T-cell (primary cell): ENCODE measurements around the gene PADI3. TPM values are rescaled to one million over a fixed set of nuclear protein-coding genes. Genes with fewer than 3 reads are reported as not detected.
A peak's percentile ranks its signal among the peaks of the same experiment; 100 is the strongest.

ENCODE experiments used
- ATAC-seq, 4 experiments: fragments of 200-7000 bp in 3 of 4; fragments of 150-1000 bp in 1 of 4; cut with Tn5 transposase; replicated peaks in 1 of 4; 1 replicate in 3 of 4; 2 replicates in 1 of 4; pipeline ENCODE4 v1.10.0; 2021; ENCODE audit warnings: moderate library complexity in 3 of 4, mild to moderate bottlenecking in 2 of 4, moderate number of reproducible peaks in 1 of 4
- CTCF ChIA-PET, 2 donors: fragments of 300-600 bp; sonication (Branson Sonifier 250); formaldehyde crosslinking; loops; one replicate each; lab custom pipeline; 2022; ENCODE audit warnings: antibody characterized with exemption in 2 of 2; lab: Charles Lee
- POLR2A ChIA-PET, 2 donors: fragments of 300-600 bp; sonication (Branson Sonifier 250); formaldehyde crosslinking; loops; one replicate each; lab custom pipeline; 2022; ENCODE audit warnings: antibody characterized with exemption in 2 of 2; lab: Charles Lee
- DNase-seq, 35 experiments: peaks; one replicate each; pipeline versions ENCODE4 v3.0.0 to v3.0.0-alpha.2; 2013 to 2023
- H3K27ac ChIP-seq: one replicate; pipeline ENCODE4 v1.5.1; 2013; ENCODE audit warnings: low read length
- H3K27me3 ChIP-seq, 2 experiments: replicated peaks in 1 of 2; 1 replicate in 1 of 2; 2 replicates in 1 of 2; pipeline versions ENCODE4 v1.6.1 to v1.7.0; 2013; ENCODE audit warnings: low read length in 1 of 2, mixed read lengths in 1 of 2; ENCODE audit not compliant: control insufficient read depth in 2 of 2, insufficient read depth in 2 of 2; ENCODE audit errors: extremely low read depth in 1 of 2
- H3K36me3 ChIP-seq, 2 donors: 1 replicate in 1 of 2; 2 replicates in 1 of 2; pipeline versions ENCODE4 v1.6.1 to v1.7.0; 2013; ENCODE audit warnings: low read length in 1 of 2; ENCODE audit not compliant: control insufficient read depth in 2 of 2, insufficient read depth in 1 of 2; ENCODE audit errors: extremely low read depth in 1 of 2
- H3K4me1 ChIP-seq, 2 experiments: 1 replicate in 1 of 2; 2 replicates in 1 of 2; pipeline versions ENCODE4 v1.6.1 to v1.7.0; 2013; ENCODE audit warnings: low read length in 2 of 2, mixed read lengths in 1 of 2; ENCODE audit not compliant: insufficient read depth in 2 of 2, control insufficient read depth in 1 of 2; ENCODE audit errors: extremely low read depth in 1 of 2
- H3K4me3 ChIP-seq, 2 donors: 1 replicate in 1 of 2; 2 replicates in 1 of 2; pipeline versions ENCODE4 v1.5.1 to v1.7.0; 2013; ENCODE audit warnings: mild to moderate bottlenecking in 2 of 2, low read length in 1 of 2, moderate library complexity in 1 of 2; ENCODE audit not compliant: control insufficient read depth in 1 of 2; ENCODE audit errors: extremely low read depth in 1 of 2
- H3K9me3 ChIP-seq: 2 replicates; pipeline ENCODE4 v1.7.0; 2013
- H3K27ac Mint-ChIP-seq, 2 donors: one replicate each; pipeline ENCODE4 v1.8.0; 2020 to 2021; ENCODE audit warnings: mild to moderate bottlenecking in 2 of 2, mixed read lengths in 2 of 2
- H3K27me3 Mint-ChIP-seq, 2 donors: one replicate each; pipeline ENCODE4 v1.8.0; 2021 to 2022; ENCODE audit warnings: mixed read lengths in 2 of 2
- H3K36me3 Mint-ChIP-seq: one replicate; pipeline ENCODE4 v1.8.0; 2021; ENCODE audit warnings: mixed read lengths
- H3K4me1 Mint-ChIP-seq, 3 donors: one replicate each; pipeline ENCODE4 v1.8.0; 2020 to 2022; ENCODE audit warnings: mixed read lengths in 3 of 3, mild to moderate bottlenecking in 1 of 3
- H3K4me3 Mint-ChIP-seq, 3 donors: one replicate each; pipeline ENCODE4 v1.8.0; 2020 to 2022; ENCODE audit warnings: mild to moderate bottlenecking in 3 of 3, mixed read lengths in 3 of 3, moderate library complexity in 3 of 3
- H3K9me3 Mint-ChIP-seq, 3 donors: one replicate each; pipeline ENCODE4 v1.8.0; 2020 to 2022; ENCODE audit warnings: mixed read lengths in 3 of 3
- WGBS: methylation state at CpG from one replicate; pipeline ENCODE4 v1.1.5; 2013; ENCODE audit warnings: missing lambda C conversion rate; ENCODE audit not compliant: insufficient coverage; 5-methylcytosine and 5-hydroxymethylcytosine counted together
- total RNA-seq, 35 experiments: library from RNA in 6 of 35; stranded (reverse) in 6 of 35; fragments of 120-200 nt in 1 of 35; gene quantifications; one replicate each; pipeline versions ENCODE4 v1.2.1 to v1.2.4 and lab custom pipeline; 2013 to 2026

Gene PADI3
- total RNA-seq, 5 donors from 2014 or later (not counting 1 experiment from before 2014, with no cell fraction given), result not detected

DNA sequence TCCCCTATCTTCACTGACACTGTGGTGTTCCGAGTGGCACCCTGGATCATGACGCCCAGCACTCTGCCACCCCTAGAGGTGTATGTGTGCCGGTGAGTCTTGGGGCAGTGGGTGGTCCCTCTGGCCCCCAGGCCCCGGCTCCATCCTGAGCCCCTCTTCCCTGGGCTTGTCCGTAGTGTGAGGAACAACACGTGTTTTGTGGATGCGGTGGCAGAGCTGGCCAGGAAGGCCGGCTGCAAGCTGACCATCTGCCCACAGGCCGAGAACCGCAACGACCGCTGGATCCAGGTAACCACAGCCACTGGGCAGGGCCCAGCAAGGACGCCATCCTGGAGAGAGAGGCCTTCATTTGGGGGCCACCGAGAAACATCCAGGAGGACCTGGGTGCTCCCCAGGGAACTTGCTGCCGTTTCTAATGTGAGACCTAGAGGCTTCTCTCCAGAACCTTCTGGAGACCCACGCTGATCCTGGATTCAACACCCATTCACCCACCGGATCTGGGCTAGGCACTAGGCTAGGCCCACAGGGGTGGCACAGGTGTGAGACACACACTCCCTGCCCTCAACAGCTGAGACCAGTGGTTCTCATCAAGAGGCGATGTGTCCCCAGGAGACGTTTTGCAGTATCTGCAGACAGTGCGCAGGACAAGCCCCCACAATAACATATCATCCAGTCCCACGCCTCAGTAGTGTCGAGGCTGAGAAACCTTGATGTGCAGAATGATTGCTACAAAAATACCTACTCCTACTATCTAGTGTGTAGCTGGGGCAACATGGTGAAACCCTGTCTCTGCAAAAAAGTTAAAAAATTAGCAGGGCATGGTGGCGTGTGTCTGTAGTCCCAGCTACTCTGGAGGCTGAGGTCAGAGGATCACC, 22.2 kb downstream of the PADI3 start:
- CTCF ChIA-PET, result no interaction called here
- ATAC-seq, result no peak

GRCh38 chr1:17272066-17272465, 23.2 kb downstream of the PADI3 start:
- ChIA-PET POLR2A (no interaction called here), CTCF (interaction anchor here in 1 of 2 donors (0.6 kb wide), 1 partner anchor 143 kb away, joined by 4 read pairs; no protein-coding TSS in a partner anchor)
- Histone ChIP-seq H3K4me3 (no peak overlapping the region), H3K36me3 (no peaks in the 10 kb centered on the region), H3K27ac (no peak overlapping the region), H3K27me3 (peaks cover 0 to 29% of the 10 kb centered on the region in 2 experiments), H3K4me1 (no peaks in the 10 kb centered on the region), H3K9me3 (no peaks in the 10 kb centered on the region)
- ATAC-seq (no peak), DNase-seq (no peak)
- peaks cover 7 to 11% of the 10 kb centered on the region in 2 donors for H3K27me3 Mint-ChIP-seq
- H3K36me3 Mint-ChIP-seq, result no peaks in the 10 kb centered on the region
- 93% methylated on average over 4 of the region's 6 CpGs for WGBS
- H3K9me3 Mint-ChIP-seq, result no peaks in the 10 kb centered on the region
- H3K4me3 Mint-ChIP-seq, result no peak overlapping the region
- H3K4me1 Mint-ChIP-seq, result no peaks in the 10 kb centered on the region
- H3K27ac Mint-ChIP-seq, result no peak overlapping the region

More for the DNA sequence above, 22.2 kb downstream of the PADI3 start:
- no peaks in the 10 kb centered on the region for H3K36me3 Mint-ChIP-seq
- H3K4me1 ChIP-seq, result no peaks in the 10 kb centered on the region
- peaks cover 0 to 21% of the 10 kb centered on the region in 2 experiments for H3K27me3 ChIP-seq
- DNase-seq, result no peak
- no peaks in the 10 kb centered on the region for H3K4me1 Mint-ChIP-seq
- no peaks in the 10 kb centered on the region for H3K36me3 ChIP-seq
- no peak overlapping the region for H3K27ac Mint-ChIP-seq
- peaks cover 7 to 11% of the 10 kb centered on the region in 2 donors for H3K27me3 Mint-ChIP-seq
- POLR2A ChIA-PET, result no interaction called here
- H3K9me3 ChIP-seq, result no peaks in the 10 kb centered on the region
- no peak overlapping the region for H3K27ac ChIP-seq
- H3K9me3 Mint-ChIP-seq, result no peaks in the 10 kb centered on the region
- WGBS, result 91% methylated on average over 14 of the region's 23 CpGs
- H3K4me3 ChIP-seq, result no peak overlapping the region
- H3K4me3 Mint-ChIP-seq, result no peak overlapping the region

GRCh38 chr1:17272646-17273045, 23.7 kb downstream of the PADI3 start:
- CTCF ChIA-PET, result interaction anchor here in 1 of 2 donors (0.6 kb wide), 1 partner anchor 143 kb away, joined by 4 read pairs; no protein-coding TSS in a partner anchor
- Histone ChIP-seq H3K27ac (no peak overlapping the region), H3K4me1 (no peaks in the 10 kb centered on the region), H3K4me3 (no peak overlapping the region), H3K9me3 (no peaks in the 10 kb centered on the region), H3K36me3 (no peaks in the 10 kb centered on the region), H3K27me3 (peaks cover 0 to 31% of the 10 kb centered on the region in 2 experiments)
- no peak for ATAC-seq
- H3K27ac Mint-ChIP-seq, result no peak overlapping the region
- H3K4me1 Mint-ChIP-seq, result no peaks in the 10 kb centered on the region
- no peaks in the 10 kb centered on the region for H3K36me3 Mint-ChIP-seq
- H3K9me3 Mint-ChIP-seq, result no peaks in the 10 kb centered on the region
- DNase-seq, result no peak
- POLR2A ChIA-PET, result no interaction called here
- WGBS, result no CpG with 5 or more reads among the region's 4 CpGs
- H3K4me3 Mint-ChIP-seq, result no peak overlapping the region
- peaks cover 7 to 15% of the 10 kb centered on the region in 2 donors for H3K27me3 Mint-ChIP-seq

- Histone ChIP-seq H3K9me3 (no peaks in the 10 kb centered on the region), H3K4me1 (no peaks in the 10 kb centered on the region), H3K27me3 (peaks cover 0 to 33% of the 10 kb centered on the region in 2 experiments), H3K27ac (no peak overlapping the region), H3K36me3 (no peaks in the 10 kb centered on the region), H3K4me3 (no peak overlapping the region)
- Mint-ChIP-seq H3K36me3 (no peaks in the 10 kb centered on the region), H3K27me3 (peaks cover 7 to 16% of the 10 kb centered on the region in 2 donors), H3K4me3 (no peak overlapping the region), H3K27ac (no peak overlapping the region), H3K9me3 (no peaks in the 10 kb centered on the region), H3K4me1 (no peaks in the 10 kb centered on the region)
- no peak for ATAC-seq
- 77% methylated on average over 9 of the region's 13 CpGs for WGBS
- DNase-seq, result no peak
- CTCF ChIA-PET, result no interaction called here
- POLR2A ChIA-PET, result no interaction called here
Observed at GRCh38 chr1:17273096-17273495, 24.2 kb downstream of the PADI3 start.

GRCh38 chr1:17274186-17275170, 25.6 kb downstream of the PADI3 start:
- WGBS, result 47% methylated on average over 12 of the region's 15 CpGs
- Histone ChIP-seq H3K4me1 (no peaks in the 10 kb centered on the region), H3K9me3 (no peaks in the 10 kb centered on the region), H3K27me3 (peaks cover 0 to 38% of the 10 kb centered on the region in 2 experiments), H3K36me3 (no peaks in the 10 kb centered on the region), H3K4me3 (no peak overlapping the region), H3K27ac (no peak overlapping the region)
- no peak overlapping the region for H3K4me3 Mint-ChIP-seq
- H3K4me1 Mint-ChIP-seq, result no peaks in the 10 kb centered on the region
- POLR2A ChIA-PET, result no interaction called here
- ATAC-seq, result no peak
- H3K27me3 Mint-ChIP-seq, result peaks cover 7 to 16% of the 10 kb centered on the region in 2 donors
- no peaks in the 10 kb centered on the region for H3K9me3 Mint-ChIP-seq
- CTCF ChIA-PET, result no interaction called here
- DNase-seq, result peak in 7 of 35 experiments; percentile 3 to 27 (median 11)
- no peaks in the 10 kb centered on the region for H3K36me3 Mint-ChIP-seq
- H3K27ac Mint-ChIP-seq, result no peak overlapping the region

- no peak overlapping the region for H3K4me3 Mint-ChIP-seq
- ChIA-PET CTCF (no interaction called here), POLR2A (no interaction called here)
- peaks cover 13 to 27% of the 10 kb centered on the region in 2 donors for H3K27me3 Mint-ChIP-seq
- Histone ChIP-seq H3K4me3 (no peak overlapping the region), H3K36me3 (no peaks in the 10 kb centered on the region), H3K27me3 (peaks cover 0 to 50% of the 10 kb centered on the region in 2 experiments), H3K9me3 (no peaks in the 10 kb centered on the region), H3K4me1 (no peaks in the 10 kb centered on the region), H3K27ac (no peak overlapping the region)
- H3K27ac Mint-ChIP-seq, result no peak overlapping the region
- ATAC-seq, result no peak
- no peaks in the 10 kb centered on the region for H3K9me3 Mint-ChIP-seq
- 15% methylated on average over 8 of the region's 11 CpGs for WGBS
- no peaks in the 10 kb centered on the region for H3K36me3 Mint-ChIP-seq
- peak in 1 of 35 experiments; percentile 20 for DNase-seq
- H3K4me1 Mint-ChIP-seq, result no peaks in the 10 kb centered on the region
Observed at GRCh38 chr1:17276568-17276967, 27.7 kb downstream of the PADI3 start.
